ENCODE results near the gene EOGT. TPM values are rescaled to one million over a fixed set of nuclear protein-coding genes. Genes with fewer than 3 reads are reported as not detected.
A peak's percentile ranks its signal among the peaks of the same experiment; 100 is the strongest.

The EOGT gene
- polyA plus RNA-seq (2013, experiment 1 of 2): 63.0 TPM
- polyA plus RNA-seq (2013, experiment 2 of 2): 59.0 TPM

GRCh38 chr3:69013253-69014021 is at the start of gene EOGT:
EOGT (minus strand) TSS chr3:69013684; CDS start chr3:69009846, 3,838 bp downstream.
- Histone ChIP-seq H3K9me3 (ENCODE audit: control insufficient read depth, low read length) (no peaks in the 10 kb centered on the region), H3K4me3 (ENCODE audit: extremely low read depth, insufficient read depth, low read length, poor library complexity, severe bottlenecking) (peak within 1 kb of the TSS; percentile 65), H3K36me3 (ENCODE audit: control insufficient read depth, insufficient read depth, low read length) (peaks cover 36% of the 10 kb centered on the region), H3K4me1 (ENCODE audit: control insufficient read depth, insufficient read depth, low read length, poor library complexity, severe bottlenecking) (peaks cover 34% of the 10 kb centered on the region), H3K27ac (ENCODE audit: low read depth, low read length, severe bottlenecking) (peak within 1 kb of the TSS; percentile 87)
- WGBS, 2 experiments (ENCODE audit: insufficient coverage in 2 of 2): 0% methylated on average over 68 to 88 of the region's 96 CpGs

GRCh38 chr3:69059688-69060087 is 46.2 kb upstream of the EOGT start:
- Histone ChIP-seq H3K36me3 (ENCODE audit: control insufficient read depth, insufficient read depth, low read length) (peaks cover 81% of the 10 kb centered on the region), H3K9me3 (ENCODE audit: control insufficient read depth, low read length) (no peaks in the 10 kb centered on the region), H3K27ac (ENCODE audit: low read depth, low read length, severe bottlenecking) (no peak overlapping the region)

DNA sequence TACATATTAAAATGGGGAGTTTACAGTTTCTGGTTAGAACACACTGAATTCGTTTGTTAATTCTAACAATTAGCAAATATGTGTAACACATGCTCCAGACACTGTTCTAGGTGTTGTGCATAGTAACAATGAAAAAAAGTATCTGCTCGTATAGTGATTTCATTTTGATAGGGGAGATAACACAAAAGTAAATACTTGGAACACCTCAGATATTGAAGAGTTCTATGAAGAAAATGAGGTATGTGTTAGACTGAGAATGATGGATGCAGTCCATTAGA is 45.4 kb upstream of the EOGT start:
- Histone ChIP-seq H3K36me3 (ENCODE audit: control insufficient read depth, insufficient read depth, low read length) (peaks cover 75% of the 10 kb centered on the region), H3K27ac (ENCODE audit: low read depth, low read length, severe bottlenecking) (no peak overlapping the region), H3K4me1 (ENCODE audit: control insufficient read depth, insufficient read depth, low read length, poor library complexity, severe bottlenecking) (no peaks in the 10 kb centered on the region), H3K4me3 (ENCODE audit: extremely low read depth, insufficient read depth, low read length, poor library complexity, severe bottlenecking) (no peak overlapping the region), H3K9me3 (ENCODE audit: control insufficient read depth, low read length) (no peaks in the 10 kb centered on the region)
- WGBS, 2 experiments (ENCODE audit: insufficient coverage in 2 of 2): 88% methylated on average over 1 of the region's 2 CpGs; no CpG with 5 or more reads in 1 of the 2 experiments

More at GRCh38 chr3:69059688-69060087, 46.2 kb upstream of the EOGT start:
- no peak overlapping the region for H3K4me3 ChIP-seq (ENCODE audit: extremely low read depth, insufficient read depth, low read length, poor library complexity, severe bottlenecking)
- H3K4me1 ChIP-seq (ENCODE audit: control insufficient read depth, insufficient read depth, low read length, poor library complexity, severe bottlenecking): no peaks in the 10 kb centered on the region

GRCh38 chr3:69058180-69058946 is 44.9 kb upstream of the EOGT start:
- Histone ChIP-seq H3K9me3 (ENCODE audit: control insufficient read depth, low read length) (no peaks in the 10 kb centered on the region), H3K36me3 (ENCODE audit: control insufficient read depth, insufficient read depth, low read length) (peaks cover 73% of the 10 kb centered on the region), H3K27ac (ENCODE audit: low read depth, low read length, severe bottlenecking) (no peak overlapping the region), H3K4me3 (ENCODE audit: extremely low read depth, insufficient read depth, low read length, poor library complexity, severe bottlenecking) (no peak overlapping the region), H3K4me1 (ENCODE audit: control insufficient read depth, insufficient read depth, low read length, poor library complexity, severe bottlenecking) (no peaks in the 10 kb centered on the region)
- 86 to 100% methylated on average over 1 of the region's 3 CpGs for whole genome bisulfite sequencing, 2 experiments (ENCODE audit: insufficient coverage in 2 of 2)

DNA sequence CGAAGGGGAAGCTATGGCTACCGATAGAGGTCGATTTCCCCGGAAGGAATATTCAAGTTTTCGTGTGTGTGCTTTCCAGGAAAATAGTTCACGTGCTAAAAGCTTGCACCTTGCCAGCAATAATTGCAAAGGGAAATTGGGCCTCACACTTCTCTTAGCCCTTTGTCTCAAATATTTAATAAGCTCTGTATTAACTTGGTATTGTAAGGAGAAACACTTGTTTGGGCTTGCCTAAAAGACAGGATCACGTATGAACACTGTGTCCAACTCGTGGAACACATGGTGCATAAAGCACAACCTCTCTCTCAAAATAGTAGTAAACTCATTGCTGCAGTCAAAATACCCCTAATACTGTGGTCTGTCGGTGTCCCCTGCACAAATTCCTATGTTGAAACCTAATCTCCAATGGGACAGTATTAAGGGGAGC is 39.0 kb upstream of the EOGT start:
- WGBS, 2 experiments (ENCODE audit: insufficient coverage in 2 of 2): 0 to 15% methylated on average over 6 to 8 of the region's 9 CpGs
- peaks cover 45% of the 10 kb centered on the region for H3K36me3 ChIP-seq (ENCODE audit: control insufficient read depth, insufficient read depth, low read length)
- no peaks in the 10 kb centered on the region for H3K9me3 ChIP-seq (ENCODE audit: control insufficient read depth, low read length)
- H3K4me1 ChIP-seq (ENCODE audit: control insufficient read depth, insufficient read depth, low read length, poor library complexity, severe bottlenecking): no peaks in the 10 kb centered on the region
- peak overlapping the region; percentile 97 for H3K27ac ChIP-seq (ENCODE audit: low read depth, low read length, severe bottlenecking)
- H3K4me3 ChIP-seq (ENCODE audit: extremely low read depth, insufficient read depth, low read length, poor library complexity, severe bottlenecking): peak overlapping the region; percentile 94

- H3K9me3 ChIP-seq (ENCODE audit: control insufficient read depth, low read length): no peaks in the 10 kb centered on the region
- H3K4me3 ChIP-seq (ENCODE audit: extremely low read depth, insufficient read depth, low read length, poor library complexity, severe bottlenecking): peak within 1 kb of the TSS; percentile 94
- H3K4me1 ChIP-seq (ENCODE audit: control insufficient read depth, insufficient read depth, low read length, poor library complexity, severe bottlenecking): no peaks in the 10 kb centered on the region
- H3K36me3 ChIP-seq (ENCODE audit: control insufficient read depth, insufficient read depth, low read length): peaks cover 46% of the 10 kb centered on the region
- 0% methylated on average over 31 to 41 of the region's 45 CpGs for WGBS, 2 experiments (ENCODE audit: insufficient coverage in 2 of 2)
- peak within 1 kb of the TSS; percentile 97 for H3K27ac ChIP-seq (ENCODE audit: low read depth, low read length, severe bottlenecking)
These were observed 38.4 kb upstream of the EOGT start, which contains the start of gene TMF1 for GRCh38 chr3:69051756-69052471. TMF1 (minus strand) TSS chr3:69052333; CDS start chr3:69052086, 247 bp downstream.

DNA sequence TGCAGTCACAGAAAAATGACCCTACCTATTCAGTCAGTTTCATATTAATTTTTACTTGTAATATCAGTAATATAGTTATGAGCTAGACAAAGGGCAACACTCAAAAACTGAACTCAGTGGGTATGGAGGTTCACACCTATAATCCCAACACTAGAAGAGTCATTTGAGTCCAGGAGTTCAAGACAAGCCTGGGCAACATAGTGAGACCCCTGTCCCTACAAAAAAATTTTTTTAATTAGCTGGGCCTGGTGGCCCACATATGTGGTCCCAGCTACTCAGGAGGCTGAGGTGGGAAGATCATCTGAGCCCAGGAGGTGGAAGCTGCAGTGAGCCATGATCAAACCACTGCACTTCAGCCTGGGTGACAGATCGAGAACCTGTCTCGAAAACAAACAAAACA is 35.5 kb upstream of the EOGT start:
- 100% methylated on average over 2 of the region's 2 CpGs; no CpG with 5 or more reads in 1 of the 2 experiments for WGBS, 2 experiments (ENCODE audit: insufficient coverage in 2 of 2)
- Histone ChIP-seq H3K9me3 (ENCODE audit: control insufficient read depth, low read length) (no peaks in the 10 kb centered on the region), H3K4me3 (ENCODE audit: extremely low read depth, insufficient read depth, low read length, poor library complexity, severe bottlenecking) (no peak overlapping the region), H3K27ac (ENCODE audit: low read depth, low read length, severe bottlenecking) (no peak overlapping the region), H3K36me3 (ENCODE audit: control insufficient read depth, insufficient read depth, low read length) (peaks cover 48% of the 10 kb centered on the region), H3K4me1 (ENCODE audit: control insufficient read depth, insufficient read depth, low read length, poor library complexity, severe bottlenecking) (no peaks in the 10 kb centered on the region)

GRCh38 chr3:69044608-69045007 is 31.1 kb upstream of the EOGT start:
- H3K27ac ChIP-seq (ENCODE audit: low read depth, low read length, severe bottlenecking): no peak overlapping the region
- no peak overlapping the region for H3K4me3 ChIP-seq (ENCODE audit: extremely low read depth, insufficient read depth, low read length, poor library complexity, severe bottlenecking)
- peaks cover 71% of the 10 kb centered on the region for H3K36me3 ChIP-seq (ENCODE audit: control insufficient read depth, insufficient read depth, low read length)
- WGBS, 2 experiments (ENCODE audit: insufficient coverage in 2 of 2): no CpG with 5 or more reads among the region's 2 CpGs
- no peaks in the 10 kb centered on the region for H3K9me3 ChIP-seq (ENCODE audit: control insufficient read depth, low read length)
- no peaks in the 10 kb centered on the region for H3K4me1 ChIP-seq (ENCODE audit: control insufficient read depth, insufficient read depth, low read length, poor library complexity, severe bottlenecking)

DNA sequence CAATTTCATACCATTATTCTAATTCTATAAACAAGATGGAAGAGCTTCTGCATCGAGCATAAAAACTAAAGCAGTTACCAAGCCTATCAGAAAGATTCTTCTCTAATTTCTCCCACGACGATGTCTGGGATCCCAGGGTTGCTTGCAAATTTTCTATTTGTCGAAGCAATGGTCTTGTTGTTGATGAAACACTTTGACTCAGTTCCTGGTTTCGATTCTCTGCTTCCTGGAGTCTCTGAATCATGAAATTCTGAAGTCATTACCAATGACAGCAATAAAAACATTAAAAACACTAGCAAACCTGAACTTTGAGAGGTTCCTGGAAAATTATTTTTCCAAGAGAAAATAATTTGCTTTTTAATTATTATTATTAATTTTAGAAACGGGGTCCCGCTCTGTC is 20.0 kb upstream of the EOGT start:
- H3K27ac ChIP-seq (ENCODE audit: low read depth, low read length, severe bottlenecking): no peak overlapping the region
- H3K4me1 ChIP-seq (ENCODE audit: control insufficient read depth, insufficient read depth, low read length, poor library complexity, severe bottlenecking): no peaks in the 10 kb centered on the region
- H3K36me3 ChIP-seq (ENCODE audit: control insufficient read depth, insufficient read depth, low read length): peaks cover 84% of the 10 kb centered on the region
- no peak overlapping the region for H3K4me3 ChIP-seq (ENCODE audit: extremely low read depth, insufficient read depth, low read length, poor library complexity, severe bottlenecking)
- no peaks in the 10 kb centered on the region for H3K9me3 ChIP-seq (ENCODE audit: control insufficient read depth, low read length)
- WGBS, 2 experiments (ENCODE audit: insufficient coverage in 2 of 2): 98% methylated on average over 6 to 7 of the region's 7 CpGs

GRCh38 chr3:69032737-69033136 is 19.3 kb upstream of the EOGT start:
- WGBS, 2 experiments (ENCODE audit: insufficient coverage in 2 of 2): 97 to 100% methylated on average over 2 to 9 of the region's 9 CpGs
- Histone ChIP-seq H3K4me3 (ENCODE audit: extremely low read depth, insufficient read depth, low read length, poor library complexity, severe bottlenecking) (no peak overlapping the region), H3K9me3 (ENCODE audit: control insufficient read depth, low read length) (no peaks in the 10 kb centered on the region), H3K27ac (ENCODE audit: low read depth, low read length, severe bottlenecking) (no peak overlapping the region), H3K36me3 (ENCODE audit: control insufficient read depth, insufficient read depth, low read length) (peaks cover 83% of the 10 kb centered on the region), H3K4me1 (ENCODE audit: control insufficient read depth, insufficient read depth, low read length, poor library complexity, severe bottlenecking) (no peaks in the 10 kb centered on the region)
